LoVo (cell line): Measurements from ENCODE around the gene MEIS3.

Experiments
- DNase-seq: peaks from one replicate; pipeline ENCODE4 v3.0.0-alpha.2; 2016; ENCODE audit warnings: low spot score

MEIS3 gene

DNA sequence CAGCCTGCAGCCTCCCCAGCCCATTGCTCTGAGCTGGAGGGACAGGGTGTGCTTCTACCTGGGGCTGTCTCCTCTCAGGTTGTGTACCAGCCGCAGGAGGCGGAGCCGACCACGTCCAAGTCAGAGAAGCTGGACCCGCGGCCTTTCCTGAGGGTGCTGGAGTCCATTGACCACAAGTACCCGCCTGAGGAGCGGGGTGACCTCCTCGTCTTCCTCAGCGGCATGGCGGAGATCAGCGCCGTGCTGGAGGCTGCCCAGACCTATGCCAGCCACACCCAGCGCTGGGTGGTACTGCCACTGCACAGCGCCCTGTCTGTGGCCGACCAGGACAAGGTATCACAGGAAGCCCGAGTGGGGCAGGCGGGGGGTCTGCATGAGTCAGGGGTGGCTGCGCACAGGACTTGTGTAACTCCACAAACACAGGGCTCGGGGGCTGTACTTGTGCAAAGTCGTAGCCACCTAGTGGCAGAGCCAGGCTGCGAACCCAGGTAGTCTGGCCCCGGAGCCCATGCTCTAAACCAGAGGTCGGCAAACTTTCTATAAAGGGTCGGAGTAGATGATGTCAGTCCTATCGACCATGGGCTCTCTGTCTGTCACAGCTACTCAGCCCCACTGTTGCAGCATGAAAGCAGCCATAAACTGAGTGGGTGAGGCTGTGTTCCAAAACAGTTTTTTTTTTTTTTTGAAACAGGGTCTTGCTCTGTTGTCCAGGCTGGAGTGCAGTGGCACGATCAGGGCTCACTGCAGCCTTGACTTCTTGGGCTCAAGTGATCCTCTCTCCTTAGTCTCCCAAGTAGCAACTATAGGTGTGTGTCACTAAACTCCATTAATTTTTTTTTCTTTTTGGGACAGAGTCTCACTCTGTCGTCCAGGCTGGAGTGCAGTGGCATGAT, 61.3 kb downstream of the MEIS3 start:
- no peak for DNase-seq

GRCh38 chr19:47356900-47357299, 62.4 kb downstream of the MEIS3 start:
- no peak for DNase-seq

- no peak for DNase-seq
Observed at GRCh38 chr19:47353307-47353712, 66.0 kb downstream of the MEIS3 start.
